ENCODE data around the gene SEC14L6.

Gene SEC14L6

GRCh38 chr22:30582788-30583545 is 36.4 kb upstream of the SEC14L6 start:
- Histone ChIP-seq H3K9me2 (replicated peaks; ENCODE audit: insufficient read depth, low read length) (no peaks in the 10 kb centered on the region), H3K36me3 (replicated peaks; ENCODE audit: insufficient read depth, low read length) (peaks cover 27% of the 10 kb centered on the region), H3K27me3 (replicated peaks; ENCODE audit: insufficient read depth, low read length) (no peaks in the 10 kb centered on the region), H2AFZ (ENCODE audit: low read length) (no peak overlapping the region), H3K9me3 (replicated peaks; ENCODE audit: insufficient read depth, low read length) (no peaks in the 10 kb centered on the region), H3K79me2 (ENCODE audit: low read length) (peaks cover 8% of the 10 kb centered on the region; the same call in 1 of the 2 replicates), H3F3A (ENCODE audit: insufficient read depth, low read length) (no peaks in the 10 kb centered on the region), H4K20me1 (ENCODE audit: insufficient read depth, low read length) (no peaks in the 10 kb centered on the region), H3K9ac (ENCODE audit: low read length) (no peak overlapping the region), H3K27ac (ENCODE audit: low read length) (no peak overlapping the region), H3K4me1 (ENCODE audit: low read length) (no peaks in the 10 kb centered on the region), H3K4me3 (ENCODE audit: low read length) (no peak overlapping the region), H3K4me2 (ENCODE audit: low read depth, low read length) (no peak overlapping the region)
- TF ChIP-seq EZH2 (optimal IDR thresholded peaks at IDR 0.05; ENCODE audit: low read depth, low read length) = no peak
- TF ChIP-seq CTCF (IDR thresholded peaks at IDR 0.05; ENCODE audit: low read length) = no peak
- TF ChIP-seq EZH2phosphoT487 (IDR thresholded peaks at IDR 0.05; ENCODE audit: low read length) = no peak
- DNase-seq = no peak

GRCh38 chr22:30582051-30582450 is 35.5 kb upstream of the SEC14L6 start:
- Histone ChIP-seq H3K4me2 (ENCODE audit: low read depth, low read length) (no peak overlapping the region), H2AFZ (ENCODE audit: low read length) (no peak overlapping the region), H3K9me3 (replicated peaks; ENCODE audit: insufficient read depth, low read length) (no peaks in the 10 kb centered on the region), H3K27me3 (replicated peaks; ENCODE audit: insufficient read depth, low read length) (no peaks in the 10 kb centered on the region), H3K36me3 (replicated peaks; ENCODE audit: insufficient read depth, low read length) (peaks cover 20% of the 10 kb centered on the region), H3K4me3 (ENCODE audit: low read length) (no peak overlapping the region), H3K9ac (ENCODE audit: low read length) (no peak overlapping the region), H3F3A (ENCODE audit: insufficient read depth, low read length) (no peaks in the 10 kb centered on the region), H3K79me2 (ENCODE audit: low read length) (peaks cover 5% of the 10 kb centered on the region; the same call in 1 of the 2 replicates), H3K4me1 (ENCODE audit: low read length) (no peaks in the 10 kb centered on the region), H3K27ac (ENCODE audit: low read length) (no peak overlapping the region), H4K20me1 (ENCODE audit: insufficient read depth, low read length) (no peaks in the 10 kb centered on the region), H3K9me2 (replicated peaks; ENCODE audit: insufficient read depth, low read length) (no peaks in the 10 kb centered on the region)
- DNase-seq = no peak
- TF ChIP-seq CTCF (IDR thresholded peaks at IDR 0.05; ENCODE audit: low read length) (no peak), EZH2 (optimal IDR thresholded peaks at IDR 0.05; ENCODE audit: low read depth, low read length) (no peak), EZH2phosphoT487 (IDR thresholded peaks at IDR 0.05; ENCODE audit: low read length) (no peak)

- TF ChIP-seq EZH2 (optimal IDR thresholded peaks at IDR 0.05; ENCODE audit: low read depth, low read length) = no peak
- TF ChIP-seq EZH2phosphoT487 (IDR thresholded peaks at IDR 0.05; ENCODE audit: low read length) = no peak
- no peak for TF ChIP-seq CTCF (IDR thresholded peaks at IDR 0.05; ENCODE audit: low read length)
- H2AFZ ChIP-seq (ENCODE audit: low read length) = no peak overlapping the region
- peaks cover 5% of the 10 kb centered on the region; the same call in 1 of the 2 replicates for H3K79me2 ChIP-seq (ENCODE audit: low read length)
- no peaks in the 10 kb centered on the region for H3K27me3 ChIP-seq (replicated peaks; ENCODE audit: insufficient read depth, low read length)
- H3K27ac ChIP-seq (ENCODE audit: low read length) = no peak overlapping the region
- H3K4me3 ChIP-seq (ENCODE audit: low read length) = no peak overlapping the region
- DNase-seq = no peak
- H3K9me3 ChIP-seq (replicated peaks; ENCODE audit: insufficient read depth, low read length) = no peaks in the 10 kb centered on the region
- no peak overlapping the region for H3K4me2 ChIP-seq (ENCODE audit: low read depth, low read length)
- no peaks in the 10 kb centered on the region for H3K9me2 ChIP-seq (replicated peaks; ENCODE audit: insufficient read depth, low read length)
- H3F3A ChIP-seq (ENCODE audit: insufficient read depth, low read length) = no peaks in the 10 kb centered on the region
- peaks cover 18% of the 10 kb centered on the region for H3K36me3 ChIP-seq (replicated peaks; ENCODE audit: insufficient read depth, low read length)
- no peak overlapping the region for H3K9ac ChIP-seq (ENCODE audit: low read length)
- H3K4me1 ChIP-seq (ENCODE audit: low read length) = no peaks in the 10 kb centered on the region
- H4K20me1 ChIP-seq (ENCODE audit: insufficient read depth, low read length) = no peaks in the 10 kb centered on the region
Measured at GRCh38 chr22:30580896-30581295, 34.4 kb upstream of the SEC14L6 start.
